Activated T-helper 1 cell treated with anti-CD3 and anti-CD28 coated beads, Interleukin-12 subunit alpha, Interleukin-12 subunit beta, Interleukin-2, Interleukin-4 antibody, amounts not matched to agents 30 ng/mL and 10 ng/mL and 1 ng/mL, durations not matched to agents 14 hours and 24 hours and 36 hours (primary cell): ENCODE results near the gene SIM1. TPM values are rescaled to one million over a fixed set of nuclear protein-coding genes. Genes with fewer than 3 reads are reported as not detected.

Experiments used
- DNase-seq: peaks from one replicate; pipeline ENCODE4 v3.0.0; 2021; ENCODE audit warnings: low spot score
- H3K27ac Mint-ChIP-seq: one replicate; pipeline ENCODE4 v1.8.0; 2021; ENCODE audit warnings: mild to moderate bottlenecking, mixed read lengths
- H3K27me3 Mint-ChIP-seq: one replicate; pipeline ENCODE4 v1.8.0; 2022; ENCODE audit warnings: mild to moderate bottlenecking, moderate library complexity, mixed read lengths; ENCODE audit not compliant: insufficient read depth
- H3K36me3 Mint-ChIP-seq: one replicate; pipeline ENCODE4 v1.8.0; 2021; ENCODE audit warnings: low read depth, mixed read lengths
- H3K4me1 Mint-ChIP-seq: one replicate; pipeline ENCODE4 v1.8.0; 2021; ENCODE audit warnings: low read depth, mixed read lengths
- H3K4me3 Mint-ChIP-seq: one replicate; pipeline ENCODE4 v1.8.0; 2021; ENCODE audit warnings: mild to moderate bottlenecking, moderate library complexity, mixed read lengths
- H3K9me3 Mint-ChIP-seq: one replicate; pipeline ENCODE4 v1.8.0; 2021; ENCODE audit warnings: mixed read lengths
- intact Hi-C: fragments of 100-400 bp; cut with micrococcal nuclease; formaldehyde crosslinking; loops from one replicate; pipeline ENCODE4 v1.15.1; 2024
- total RNA-seq: library from RNA; stranded (reverse); gene quantifications from 2 replicates; pipeline ENCODE4 v1.2.3, GENCODE V29; 2022

Gene SIM1
- total RNA-seq, 1 donor from 2014 or later, result 0.13 TPM

DNA sequence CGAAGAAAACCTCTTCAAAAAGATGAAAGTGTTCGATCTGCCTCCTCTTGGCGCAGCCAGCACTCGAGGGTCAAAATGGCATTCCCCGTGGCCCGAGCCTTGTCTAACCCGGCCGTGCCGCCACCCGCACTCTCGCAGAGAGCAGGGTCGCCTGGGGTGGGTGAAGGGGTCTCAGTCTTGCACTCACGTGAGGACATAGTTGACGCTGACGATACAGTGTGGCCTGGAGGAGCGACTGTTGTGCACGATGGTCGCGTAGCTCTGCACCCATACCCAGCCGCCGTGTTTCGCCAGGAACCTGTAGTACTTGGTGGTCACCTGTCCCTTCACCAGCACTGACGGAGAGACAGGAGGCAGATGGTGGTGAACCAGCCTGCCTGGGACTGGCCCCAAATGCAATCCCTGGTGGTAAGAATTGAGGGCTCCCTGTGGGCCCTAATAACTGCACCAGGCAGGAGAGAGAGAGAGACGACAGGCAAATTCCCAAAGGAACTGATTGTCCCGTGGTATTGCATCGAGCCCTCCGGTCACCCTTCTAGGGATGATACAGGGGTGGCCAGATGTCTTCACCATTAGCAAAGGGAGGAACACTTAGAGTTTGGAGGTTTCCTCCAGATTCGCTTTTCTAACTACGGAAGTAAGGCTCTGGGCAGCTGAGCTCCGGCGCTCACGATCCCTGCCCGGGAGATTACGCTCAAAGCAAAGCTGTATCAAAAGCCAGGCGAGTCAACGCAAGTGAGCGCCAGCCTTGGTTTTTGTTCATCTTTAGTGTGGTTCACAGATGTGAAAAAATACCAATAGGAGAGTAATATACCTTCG lies 17.4 kb downstream of the SIM1 start:
- intact Hi-C loops, result loop anchor here (5.0 kb wide), 2 partner anchors 950 to 1615 kb away; partner anchors contain the start of gene POU3F2
- Mint-ChIP-seq H3K27ac (peak overlapping the region; percentile 75), H3K9me3 (no peaks in the 10 kb centered on the region), H3K4me1 (peaks cover 11% of the 10 kb centered on the region), H3K4me3 (no peak overlapping the region), H3K27me3 (peaks cover 58% of the 10 kb centered on the region), H3K36me3 (peaks cover 4% of the 10 kb centered on the region)
- no peak for DNase-seq

DNA sequence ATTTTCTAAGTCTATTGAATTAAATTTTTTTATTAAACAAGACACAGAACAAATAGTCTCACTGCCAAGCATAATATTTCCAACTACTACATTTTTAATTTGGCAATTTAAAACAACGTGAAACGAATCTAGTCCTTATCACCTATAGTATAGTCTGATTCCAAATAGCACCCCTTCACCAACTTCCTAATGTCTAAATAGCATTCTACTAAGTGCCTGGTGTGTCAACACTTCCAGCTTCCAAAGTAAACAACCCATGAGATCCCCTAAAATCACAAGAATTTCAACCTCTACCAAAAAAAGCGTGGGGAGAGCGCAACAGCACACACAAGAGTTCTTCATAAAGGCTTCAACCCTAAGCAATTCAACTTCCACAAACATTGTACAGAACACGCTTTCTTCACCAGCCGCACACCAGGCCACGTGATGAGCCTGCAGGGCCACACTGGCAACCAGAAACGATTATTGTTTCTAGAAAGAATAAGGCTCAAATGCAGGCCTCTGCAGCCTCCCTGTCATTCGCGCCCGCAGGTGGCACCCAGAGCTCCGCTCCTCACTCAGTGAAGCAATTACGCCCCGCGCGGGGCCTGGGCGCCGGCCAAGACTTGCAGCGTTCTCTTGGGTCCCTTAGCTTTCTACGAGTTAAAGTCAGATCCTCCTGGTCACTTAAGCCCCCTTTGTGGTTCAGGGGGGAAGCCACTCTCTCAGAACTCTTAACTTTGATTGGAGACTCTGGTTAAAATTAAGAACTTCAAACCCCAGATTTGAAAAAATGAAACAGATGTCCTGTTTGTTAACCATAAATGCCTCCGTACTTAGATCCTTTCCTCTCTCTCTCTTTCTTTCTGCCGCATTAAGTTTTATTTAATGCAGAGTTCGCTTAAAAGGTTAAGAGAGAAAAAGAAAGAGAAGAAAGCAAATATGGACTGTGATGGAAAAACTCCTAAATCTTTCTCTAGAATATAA lies 18.3 kb downstream of the SIM1 start:
- Mint-ChIP-seq H3K4me3 (no peak overlapping the region), H3K4me1 (peaks cover 11% of the 10 kb centered on the region), H3K36me3 (peaks cover 4% of the 10 kb centered on the region), H3K27ac (peak overlapping the region; percentile 55), H3K27me3 (peaks cover 59% of the 10 kb centered on the region), H3K9me3 (no peaks in the 10 kb centered on the region)
- DNase-seq, result no peak
- intact Hi-C loops, result loop anchor here (1.0 to 5.0 kb wide), 4 partner anchors 10 to 1614 kb away; partner anchors contain the start of gene POU3F2

DNA sequence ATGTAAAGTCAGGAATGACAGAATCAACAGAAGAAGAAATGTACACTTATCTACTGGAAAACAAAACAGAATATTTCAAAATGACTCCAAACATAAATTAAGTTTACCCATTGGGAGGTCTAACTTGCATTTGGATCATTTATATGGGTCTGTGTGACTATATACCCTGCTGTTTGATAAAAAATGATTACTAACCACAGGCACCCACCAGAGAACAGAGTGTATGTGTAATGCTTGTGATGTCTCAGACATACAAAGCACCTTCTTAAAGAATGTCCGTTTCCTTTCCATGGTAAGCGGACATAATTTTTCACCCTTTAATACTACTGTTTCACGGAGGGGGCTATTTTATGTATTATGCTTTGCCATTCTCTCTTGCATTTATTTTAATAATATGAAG lies 19.2 kb downstream of the SIM1 start:
- DNase-seq, result no peak
- Mint-ChIP-seq H3K36me3 (peaks cover 4% of the 10 kb centered on the region), H3K4me1 (peaks cover 11% of the 10 kb centered on the region), H3K9me3 (no peaks in the 10 kb centered on the region), H3K4me3 (no peak overlapping the region), H3K27me3 (peaks cover 66% of the 10 kb centered on the region), H3K27ac (no peak overlapping the region)
- intact Hi-C loops, result loop anchor here (5.0 kb wide), 2 partner anchors 952 to 1613 kb away; partner anchors contain the start of gene POU3F2

DNA sequence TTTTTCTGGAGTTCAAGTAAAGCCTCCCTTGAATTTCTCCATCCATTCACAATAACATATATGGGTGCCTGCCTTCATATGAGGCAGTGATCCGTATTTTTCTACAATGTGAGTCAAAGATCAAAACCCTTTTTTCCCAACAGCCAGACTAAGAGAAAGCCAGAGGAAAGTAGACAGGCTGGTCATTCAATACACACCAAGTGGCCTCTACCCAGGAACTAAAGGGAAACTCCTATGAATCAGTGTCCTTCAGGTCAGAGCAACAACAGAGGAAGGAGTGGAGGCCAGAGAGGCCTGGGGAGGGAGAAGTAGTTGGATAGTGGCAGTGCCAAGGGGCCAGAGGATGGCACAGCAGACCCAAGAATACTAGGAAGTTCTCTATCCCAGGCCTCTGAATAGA lies 23.8 kb downstream of the SIM1 start:
- Mint-ChIP-seq H3K36me3 (no peaks in the 10 kb centered on the region), H3K27me3 (peaks cover 30% of the 10 kb centered on the region), H3K9me3 (no peaks in the 10 kb centered on the region), H3K4me1 (no peaks in the 10 kb centered on the region), H3K27ac (no peak overlapping the region), H3K4me3 (no peak overlapping the region)
- intact Hi-C loops, result no loop called here
- no peak for DNase-seq

DNA sequence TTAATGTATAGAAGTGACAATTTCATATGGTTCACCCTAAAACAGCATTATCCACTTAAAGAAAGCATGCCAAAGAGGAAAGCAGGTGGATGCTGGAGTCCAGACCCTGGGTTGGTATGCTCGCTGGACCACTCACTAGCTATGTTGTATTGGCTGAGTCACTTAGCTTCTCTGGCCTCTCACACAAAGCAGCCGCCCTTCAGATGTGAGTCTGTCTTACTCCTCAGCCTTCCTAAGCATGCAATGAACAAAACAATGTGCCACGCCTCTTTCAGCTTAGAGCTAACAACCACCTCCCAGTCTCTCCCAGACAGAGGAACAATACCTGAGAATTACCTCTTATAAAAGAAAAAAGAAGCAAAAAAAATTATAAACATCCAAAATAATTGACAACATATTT lies 29.4 kb downstream of the SIM1 start:
- Mint-ChIP-seq H3K27me3 (peaks cover 3% of the 10 kb centered on the region), H3K4me1 (no peaks in the 10 kb centered on the region), H3K27ac (no peak overlapping the region), H3K4me3 (no peak overlapping the region), H3K36me3 (no peaks in the 10 kb centered on the region), H3K9me3 (no peaks in the 10 kb centered on the region)
- no peak for DNase-seq
- intact Hi-C loops, result no loop called here

DNA sequence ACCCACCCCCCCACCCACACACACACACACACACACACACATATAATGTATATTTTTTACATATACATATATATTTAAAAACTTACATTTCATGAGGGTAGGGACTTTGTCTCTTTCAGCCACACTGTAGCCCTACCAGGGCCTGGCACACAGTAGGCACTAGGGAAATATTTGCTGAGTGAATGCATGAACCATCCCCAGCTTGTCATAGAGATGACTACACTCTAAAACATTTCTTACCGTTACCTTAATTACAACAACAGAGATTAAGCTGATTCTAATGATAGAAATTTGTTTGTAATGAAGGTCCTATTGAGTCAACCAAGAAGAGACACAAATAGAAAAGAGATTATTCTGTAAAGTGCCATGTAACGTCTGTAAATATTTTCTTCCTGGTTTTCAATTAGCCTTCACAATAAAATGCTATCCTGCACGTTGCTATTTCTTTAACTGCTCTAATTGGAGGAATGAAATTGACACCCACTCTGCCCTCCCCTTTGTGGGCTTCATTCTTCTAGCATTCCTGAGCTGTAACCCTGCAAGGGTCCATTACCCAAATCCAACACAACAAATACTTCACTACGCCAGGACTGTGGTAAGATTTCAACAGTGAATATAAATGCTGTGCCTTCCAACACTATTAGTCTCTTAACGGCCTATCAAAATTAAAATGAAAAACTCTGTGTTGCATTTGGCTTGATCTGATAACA lies 30.8 kb downstream of the SIM1 start:
- Mint-ChIP-seq H3K4me3 (no peak overlapping the region), H3K4me1 (no peaks in the 10 kb centered on the region), H3K27ac (no peak overlapping the region), H3K36me3 (no peaks in the 10 kb centered on the region), H3K9me3 (no peaks in the 10 kb centered on the region), H3K27me3 (peaks cover 3% of the 10 kb centered on the region)
- DNase-seq, result no peak
- intact Hi-C loops, result no loop called here

DNA sequence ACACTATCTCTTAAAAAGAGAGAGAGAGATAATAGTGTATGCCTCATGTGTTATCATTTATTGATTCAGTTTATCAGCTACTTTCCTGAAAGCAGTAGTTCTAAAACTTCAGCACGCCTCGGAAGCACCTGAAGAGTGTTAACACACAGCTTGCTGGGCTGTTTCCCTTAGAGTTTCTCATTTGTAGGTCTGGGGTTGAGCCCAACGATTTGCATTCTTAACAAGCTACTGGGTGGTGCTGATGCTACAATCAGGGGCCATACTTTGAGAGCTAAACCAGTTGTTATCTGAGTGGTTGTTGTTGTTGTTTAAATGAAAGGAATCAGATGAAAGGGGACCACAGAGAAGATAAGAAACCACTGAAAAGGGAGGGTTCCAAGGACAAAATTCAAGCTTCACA lies 32.6 kb downstream of the SIM1 start:
- intact Hi-C loops, result no loop called here
- no peak overlapping the region for H3K27ac Mint-ChIP-seq
- no peak overlapping the region for H3K4me3 Mint-ChIP-seq
- no peaks in the 10 kb centered on the region for H3K4me1 Mint-ChIP-seq
- DNase-seq, result no peak
- H3K36me3 Mint-ChIP-seq, result no peaks in the 10 kb centered on the region
- H3K9me3 Mint-ChIP-seq, result no peaks in the 10 kb centered on the region
- H3K27me3 Mint-ChIP-seq, result peaks cover 6% of the 10 kb centered on the region

DNA sequence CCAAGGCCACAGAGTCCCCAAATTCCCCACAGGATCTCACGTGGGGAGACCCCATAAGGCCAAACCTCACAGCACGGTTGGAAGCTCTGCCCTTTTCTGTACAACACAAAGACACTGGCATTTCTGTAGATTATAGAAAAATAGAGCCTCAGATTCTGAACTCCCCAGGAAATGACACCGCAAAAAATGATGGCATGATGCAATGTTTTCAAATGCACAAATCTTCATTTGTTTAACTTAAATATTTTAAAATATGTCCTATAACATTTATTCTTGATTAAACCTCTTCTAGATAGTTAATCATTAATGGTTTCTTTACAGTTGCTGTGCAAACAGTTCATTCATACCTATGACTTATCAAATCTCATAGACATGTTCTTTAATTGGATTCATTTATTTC lies 33.8 kb downstream of the SIM1 start:
- Mint-ChIP-seq H3K4me3 (no peak overlapping the region), H3K4me1 (no peaks in the 10 kb centered on the region), H3K36me3 (no peaks in the 10 kb centered on the region), H3K27ac (no peak overlapping the region), H3K27me3 (peaks cover 8% of the 10 kb centered on the region), H3K9me3 (no peaks in the 10 kb centered on the region)
- intact Hi-C loops, result no loop called here
- no peak for DNase-seq

DNA sequence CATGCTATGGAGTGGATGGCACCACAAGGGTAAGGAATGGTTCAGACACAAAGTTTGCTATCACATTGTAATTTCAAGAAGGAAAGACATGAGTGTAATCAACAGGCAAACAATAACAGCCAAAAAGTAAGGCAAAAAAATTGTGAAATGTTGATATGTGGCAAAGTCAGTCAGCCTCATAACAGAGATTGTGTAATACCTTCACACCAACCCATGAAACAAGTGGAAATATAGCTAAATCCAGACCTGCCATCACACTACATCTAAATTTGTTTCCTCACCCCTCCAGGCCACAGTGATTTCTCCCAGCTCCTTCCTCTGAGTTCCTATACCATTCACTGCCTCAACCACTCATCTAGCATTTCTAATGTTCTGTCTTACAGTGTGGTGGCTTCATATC lies 37.3 kb downstream of the SIM1 start:
- no peak overlapping the region for H3K4me3 Mint-ChIP-seq
- no peak overlapping the region for H3K27ac Mint-ChIP-seq
- DNase-seq, result no peak
- no peaks in the 10 kb centered on the region for H3K9me3 Mint-ChIP-seq
- H3K4me1 Mint-ChIP-seq, result no peaks in the 10 kb centered on the region
- peaks cover 5% of the 10 kb centered on the region for H3K27me3 Mint-ChIP-seq
- intact Hi-C loops, result no loop called here
- no peaks in the 10 kb centered on the region for H3K36me3 Mint-ChIP-seq

DNA sequence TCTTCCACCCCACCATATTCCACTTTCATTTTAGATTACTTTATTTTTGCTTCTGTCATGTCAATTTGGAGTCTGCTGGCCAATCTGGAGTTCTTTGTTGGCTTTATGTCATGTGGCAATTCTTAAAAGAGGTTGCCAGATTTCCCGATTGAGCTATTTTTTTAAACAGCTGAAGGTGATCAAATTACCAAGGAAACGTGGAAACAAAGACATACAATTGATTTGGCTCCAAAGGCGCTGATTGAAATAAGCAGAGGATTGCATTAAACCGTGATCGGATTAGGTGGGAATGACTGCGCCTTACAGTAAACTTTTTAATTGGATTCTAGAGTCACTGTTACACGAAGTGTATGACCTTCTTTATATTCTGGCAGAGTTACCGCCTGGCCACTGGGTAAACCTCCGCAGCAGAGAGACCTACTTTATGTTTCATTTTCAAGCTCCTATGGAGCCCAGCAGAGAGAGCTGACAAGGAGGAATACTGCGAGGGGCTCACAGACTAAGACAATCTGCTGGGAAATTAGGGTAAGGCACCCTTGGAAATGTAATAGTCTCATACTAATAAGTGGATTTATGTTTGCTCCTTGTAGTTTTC lies 37.9 kb downstream of the SIM1 start:
- DNase-seq, result no peak
- intact Hi-C loops, result no loop called here
- Mint-ChIP-seq H3K27me3 (peaks cover 5% of the 10 kb centered on the region), H3K27ac (no peak overlapping the region), H3K4me1 (no peaks in the 10 kb centered on the region), H3K36me3 (no peaks in the 10 kb centered on the region), H3K4me3 (no peak overlapping the region), H3K9me3 (no peaks in the 10 kb centered on the region)

DNA sequence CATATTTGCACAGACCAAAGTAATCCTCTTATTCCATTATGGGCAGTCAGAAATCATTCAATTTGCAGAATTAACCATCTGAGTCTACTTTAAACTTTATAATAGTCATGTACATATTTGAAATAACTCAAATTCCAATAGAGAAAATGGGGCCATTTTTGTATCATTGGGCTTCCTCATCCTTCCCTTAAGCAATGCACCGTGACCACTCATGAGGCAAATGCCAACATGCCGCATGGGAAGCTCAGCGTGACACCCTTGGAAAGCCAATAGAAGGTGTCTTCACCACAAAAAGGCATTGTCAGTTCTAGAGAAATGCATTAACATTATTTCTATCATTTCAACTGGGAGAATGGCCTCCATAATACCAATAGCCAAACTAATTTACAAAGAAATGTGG lies 38.5 kb downstream of the SIM1 start:
- Mint-ChIP-seq H3K9me3 (no peaks in the 10 kb centered on the region), H3K4me1 (no peaks in the 10 kb centered on the region), H3K36me3 (no peaks in the 10 kb centered on the region), H3K27ac (no peak overlapping the region), H3K4me3 (no peak overlapping the region), H3K27me3 (peaks cover 5% of the 10 kb centered on the region)
- no peak for DNase-seq
- intact Hi-C loops, result no loop called here

DNA sequence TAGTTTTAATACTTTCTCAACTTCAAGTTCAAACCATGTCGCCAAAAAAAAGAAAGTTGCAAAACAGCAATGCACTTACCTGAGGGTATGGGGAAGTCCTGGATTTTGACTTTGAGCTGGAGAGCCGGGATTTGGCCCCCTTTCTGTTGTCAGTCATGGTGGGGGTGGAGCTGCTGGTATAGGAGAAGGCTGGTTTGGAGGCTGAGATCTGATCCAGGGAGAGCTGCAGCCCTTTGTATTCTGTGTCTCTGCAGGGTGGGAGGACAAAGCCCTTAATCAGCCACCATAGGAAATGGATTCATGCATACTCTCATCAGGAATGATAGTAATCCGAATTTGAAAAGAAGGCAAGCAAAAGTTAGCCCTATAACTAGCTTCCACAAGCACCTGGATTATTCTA lies 44.0 kb downstream of the SIM1 start:
- Mint-ChIP-seq H3K4me1 (no peaks in the 10 kb centered on the region), H3K9me3 (no peaks in the 10 kb centered on the region), H3K36me3 (no peaks in the 10 kb centered on the region), H3K27ac (no peak overlapping the region), H3K4me3 (no peak overlapping the region), H3K27me3 (peaks cover 10% of the 10 kb centered on the region)
- intact Hi-C loops, result no loop called here
- no peak for DNase-seq
